ENCODE results near the gene ADGRV1. TPM values are rescaled to one million over a fixed set of nuclear protein-coding genes. Genes with fewer than 3 reads are reported as not detected.

The ADGRV1 gene
- total RNA-seq, 1 donor from 2014 or later: 0.69 TPM

GRCh38 chr5:90881626-90882150, 323.1 kb downstream of the ADGRV1 start:
- no peak for TF ChIP-seq CTCF (conservative IDR thresholded peaks at IDR 0.05; ENCODE audit: low read depth, low read length)
- no peak overlapping the region for H3K4me3 ChIP-seq (ENCODE audit: low read depth, low read length)
- no peak for DNase-seq (ENCODE audit: low read depth)

GRCh38 chr5:90882448-90882847, 323.9 kb downstream of the ADGRV1 start:
- H3K4me3 ChIP-seq (ENCODE audit: low read depth, low read length): no peak overlapping the region
- no peak for TF ChIP-seq CTCF (conservative IDR thresholded peaks at IDR 0.05; ENCODE audit: low read depth, low read length)
- no peak for DNase-seq (ENCODE audit: low read depth)

- TF ChIP-seq CTCF (conservative IDR thresholded peaks at IDR 0.05; ENCODE audit: low read depth, low read length): no peak
- H3K4me3 ChIP-seq (ENCODE audit: low read depth, low read length): no peak overlapping the region
- DNase-seq (ENCODE audit: low read depth): no peak
These were observed 326.7 kb downstream of the ADGRV1 start for GRCh38 chr5:90885180-90885868.

- no peak overlapping the region for H3K4me3 ChIP-seq (ENCODE audit: low read depth, low read length)
- no peak for DNase-seq (ENCODE audit: low read depth)
- TF ChIP-seq CTCF (conservative IDR thresholded peaks at IDR 0.05; ENCODE audit: low read depth, low read length): no peak
These were observed 327.8 kb downstream of the ADGRV1 start for GRCh38 chr5:90886381-90886780.

- DNase-seq (ENCODE audit: low read depth): peak; percentile 52
- H3K4me3 ChIP-seq (ENCODE audit: low read depth, low read length): no peak overlapping the region
- no peak for TF ChIP-seq CTCF (conservative IDR thresholded peaks at IDR 0.05; ENCODE audit: low read depth, low read length)
These were observed 330.1 kb downstream of the ADGRV1 start for GRCh38 chr5:90888511-90889324.

- no peak for TF ChIP-seq CTCF (conservative IDR thresholded peaks at IDR 0.05; ENCODE audit: low read depth, low read length)
- no peak overlapping the region for H3K4me3 ChIP-seq (ENCODE audit: low read depth, low read length)
- no peak for DNase-seq (ENCODE audit: low read depth)
These were observed 330.7 kb downstream of the ADGRV1 start for GRCh38 chr5:90889325-90889600.
